H9 (cell line): Measurements from ENCODE around the gene EPB41L2. TPM values are rescaled to one million over a fixed set of nuclear protein-coding genes. Genes with fewer than 3 reads are reported as not detected.

Experiments used
- DNase-seq: peaks from one replicate; pipeline ENCODE4 v3.0.0-alpha.2; 2017
- H2AFZ ChIP-seq: one replicate; pipeline ENCODE4 v1.6.1; 2013; ENCODE audit warnings: mild to moderate bottlenecking, low read length, control low read depth, moderate library complexity
- H2AK5ac ChIP-seq: 2 replicates; pipeline ENCODE4 v1.6.1; 2013; ENCODE audit warnings: low read length, control low read depth, mixed read lengths; ENCODE audit not compliant: insufficient read length
- H2BK120ac ChIP-seq: one replicate; pipeline ENCODE4 v1.6.1; 2013; ENCODE audit warnings: low read depth, mild to moderate bottlenecking, low read length, control low read depth, inconsistent platforms; ENCODE audit not compliant: poor library complexity, severe bottlenecking
- H2BK12ac ChIP-seq: 2 replicates; pipeline ENCODE4 v1.6.1; 2013; ENCODE audit warnings: low read length, control low read depth, mixed read lengths, low read depth; ENCODE audit not compliant: insufficient read length
- H2BK15ac ChIP-seq: 2 replicates; pipeline ENCODE4 v1.6.1; 2013; ENCODE audit warnings: low read depth, low read length, control low read depth
- H2BK20ac ChIP-seq: one replicate; pipeline ENCODE4 v1.6.1; 2013; ENCODE audit warnings: low read depth, mild to moderate bottlenecking, low read length, control low read depth, inconsistent platforms; ENCODE audit not compliant: poor library complexity, severe bottlenecking
- H2BK5ac ChIP-seq: 2 replicates; pipeline ENCODE4 v1.6.1; 2013; ENCODE audit warnings: low read length, control low read depth, mixed read lengths; ENCODE audit not compliant: insufficient read length
- H3K14ac ChIP-seq: 2 replicates; pipeline ENCODE4 v1.6.1; 2013; ENCODE audit warnings: low read length, control low read depth; ENCODE audit not compliant: insufficient read depth
- H3K18ac ChIP-seq: 2 replicates; pipeline ENCODE4 v1.6.1; 2013; ENCODE audit warnings: low read depth, mild to moderate bottlenecking, mixed read lengths, low read length, control low read depth; ENCODE audit not compliant: insufficient read length
- H3K23ac ChIP-seq: 2 replicates; pipeline ENCODE4 v1.6.1; 2013; ENCODE audit warnings: low read length, control low read depth, mixed read lengths, low read depth; ENCODE audit not compliant: insufficient read length
- H3K23me2 ChIP-seq: 2 replicates; pipeline ENCODE4 v1.6.1; 2013; ENCODE audit warnings: low read depth, mild to moderate bottlenecking, mixed read lengths, low read length, control low read depth; ENCODE audit not compliant: insufficient read length, poor library complexity, severe bottlenecking
- H3K27ac ChIP-seq: 2 replicates; pipeline ENCODE4 v1.5.1; 2013; ENCODE audit warnings: low read length, control low read depth, mixed read lengths, low read depth; ENCODE audit not compliant: insufficient read length
- H3K27me3 ChIP-seq: 2 replicates; pipeline ENCODE4 v1.6.1; 2013; ENCODE audit warnings: low read length, control low read depth, inconsistent platforms; ENCODE audit not compliant: insufficient read depth
- H3K4ac ChIP-seq: 2 replicates; pipeline ENCODE4 v1.6.1; 2013; ENCODE audit warnings: low read depth, mild to moderate bottlenecking, control low read depth, inconsistent platforms, low read length, moderate library complexity
- H3K4me1 ChIP-seq: 2 replicates; pipeline ENCODE4 v1.6.1; 2013; ENCODE audit warnings: low read length, control low read depth, inconsistent platforms; ENCODE audit not compliant: insufficient read depth
- H3K4me2 ChIP-seq: 2 replicates; pipeline ENCODE4 v1.6.1; 2013; ENCODE audit warnings: low read length, control low read depth, mixed read lengths; ENCODE audit not compliant: insufficient read length, insufficient read depth
- H3K56ac ChIP-seq: 2 replicates; pipeline ENCODE4 v1.6.1; 2013; ENCODE audit warnings: low read depth, mild to moderate bottlenecking, mixed read lengths, low read length, control low read depth; ENCODE audit not compliant: insufficient read length
- H3K79me1 ChIP-seq: 2 replicates; pipeline ENCODE4 v1.6.1; 2013; ENCODE audit warnings: low read depth, mild to moderate bottlenecking, moderate library complexity, low read length, control low read depth, inconsistent platforms; ENCODE audit not compliant: insufficient read depth, poor library complexity, severe bottlenecking
- H3K79me2 ChIP-seq: 2 replicates; pipeline ENCODE4 v1.6.1; 2013; ENCODE audit warnings: low read length, control low read depth, inconsistent platforms; ENCODE audit not compliant: insufficient read depth
- H3K9ac ChIP-seq: 2 replicates; pipeline ENCODE4 v1.6.1; 2013; ENCODE audit warnings: low read length, control low read depth, mixed read lengths; ENCODE audit not compliant: insufficient read length; ENCODE audit errors: extremely low read depth
- H3K9me3 ChIP-seq: one replicate; pipeline ENCODE4 v1.6.1; 2013; ENCODE audit warnings: low read depth, low read length, inconsistent platforms; ENCODE audit not compliant: control insufficient read depth
- H3T11ph ChIP-seq: one replicate; pipeline ENCODE4 v1.6.1; 2013; ENCODE audit warnings: mild to moderate bottlenecking, low read length, control low read depth, inconsistent platforms
- H4K20me1 ChIP-seq: one replicate; pipeline ENCODE4 v1.6.1; 2013; ENCODE audit not compliant: control insufficient read depth, insufficient read length, insufficient read depth
- H4K5ac ChIP-seq: 2 replicates; pipeline ENCODE4 v1.6.1; 2013; ENCODE audit warnings: low read depth, mild to moderate bottlenecking, mixed read lengths, low read length, control low read depth; ENCODE audit not compliant: insufficient read length
- H4K8ac ChIP-seq: replicated peaks from 2 replicates; pipeline ENCODE4 v1.6.1; 2013; ENCODE audit warnings: low read length, control low read depth, mixed read lengths, low read depth; ENCODE audit not compliant: insufficient read length
- H4K91ac ChIP-seq: 2 replicates; pipeline ENCODE4 v1.6.1; 2013; ENCODE audit warnings: low read depth, mild to moderate bottlenecking, moderate library complexity, mixed read lengths, low read length, control low read depth; ENCODE audit not compliant: insufficient read length
- H3K27ac Mint-ChIP-seq, 3 experiments: 2 replicates in 2 of 3; 3 replicates in 1 of 3; pipeline ENCODE4 v1.8.0; 2020 to 2021; ENCODE audit warnings: mixed read lengths in 3 of 3, mild to moderate bottlenecking in 1 of 3, moderate library complexity in 1 of 3
- H3K27me3 Mint-ChIP-seq: 2 replicates; pipeline ENCODE4 v1.8.0; 2021; ENCODE audit warnings: low read depth, mild to moderate bottlenecking, moderate library complexity, mixed read lengths
- H3K36me3 Mint-ChIP-seq, 3 experiments: 2 replicates in 2 of 3; 3 replicates in 1 of 3; pipeline ENCODE4 v1.8.0; 2020 to 2021; ENCODE audit warnings: low read depth in 3 of 3, mixed read lengths in 3 of 3; ENCODE audit not compliant: insufficient read depth in 1 of 3
- H3K4me1 Mint-ChIP-seq, 2 experiments: 2 replicates each; pipeline ENCODE4 v1.8.0; 2020; ENCODE audit warnings: mixed read lengths in 2 of 2
- H3K4me3 Mint-ChIP-seq, 2 experiments: 2 replicates in 1 of 2; 3 replicates in 1 of 2; pipeline ENCODE4 v1.8.0; 2020 to 2021; ENCODE audit warnings: mild to moderate bottlenecking in 2 of 2, mixed read lengths in 2 of 2, moderate library complexity in 1 of 2
- H3K9me3 Mint-ChIP-seq, 2 experiments: 2 replicates in 1 of 2; 3 replicates in 1 of 2; pipeline ENCODE4 v1.8.0; 2020; ENCODE audit warnings: mild to moderate bottlenecking in 2 of 2, mixed read lengths in 2 of 2, moderate library complexity in 1 of 2
- CTCF ChIP-seq: fragments of 200-600 bp; sonication (generic); conservative IDR thresholded peaks from 3 replicates; pipeline ENCODE4 v1.8.0; 2021; ENCODE audit warnings: antibody characterized with exemption, mild to moderate bottlenecking
- WGBS: extraction: QIAGEN DNeasy Blood & Tissue Kit; methylation state at CpG from one replicate; pipeline ENCODE4 v1.1.7; 2013; ENCODE audit warnings: missing lambda C conversion rate, low lambda C conversion rate, mixed read lengths; ENCODE audit not compliant: insufficient read length; ENCODE audit errors: extremely low coverage; 5-methylcytosine and 5-hydroxymethylcytosine counted together
- total RNA-seq: library from RNA; stranded (reverse); gene quantifications from 2 replicates; pipeline ENCODE4 v1.2.1, GENCODE V29; 2021

EPB41L2 gene
- total RNA-seq, 1 experiment from 2014 or later, result 90.2 TPM

- H3K36me3 Mint-ChIP-seq, result peaks cover 0 to 6% (median 6%) of the 10 kb centered on the region in 3 experiments; a peak in 4 of 7 replicates
- no peak overlapping the region for H2BK20ac ChIP-seq
- no peak overlapping the region for H3K4ac ChIP-seq
- no peaks in the 10 kb centered on the region for H3K27me3 Mint-ChIP-seq
- H3K56ac ChIP-seq, result no peak overlapping the region
- no peaks in the 10 kb centered on the region for H3K23me2 ChIP-seq
- no CpG with 5 or more reads among the region's 1 CpG for WGBS
- H3K23ac ChIP-seq, result no peak overlapping the region
- no peak overlapping the region for H3T11ph ChIP-seq
- peaks cover 0 to 4% of the 10 kb centered on the region in 2 experiments; a peak in 3 of 5 replicates for H3K9me3 Mint-ChIP-seq
- H3K4me3 Mint-ChIP-seq, result no peak overlapping the region
- H3K4me1 ChIP-seq, result peaks cover 10% of the 10 kb centered on the region; the same call in 1 of the 2 replicates
- no peak overlapping the region for H4K5ac ChIP-seq
- peaks cover 20 to 24% of the 10 kb centered on the region in 2 experiments for H3K4me1 Mint-ChIP-seq
- no peak overlapping the region for H3K27ac ChIP-seq
- no peak overlapping the region for H2AK5ac ChIP-seq
- no peak overlapping the region for H2AFZ ChIP-seq
- no peak overlapping the region for H2BK12ac ChIP-seq
- no peak overlapping the region for H2BK15ac ChIP-seq
- H3K18ac ChIP-seq, result no peak overlapping the region
- H3K14ac ChIP-seq, result no peak overlapping the region
- H3K4me2 ChIP-seq, result no peak overlapping the region
- no peak overlapping the region for H2BK120ac ChIP-seq
- DNase-seq, result no peak
- H3K27ac Mint-ChIP-seq, result no peak overlapping the region
- H2BK5ac ChIP-seq, result no peak overlapping the region
- H3K79me1 ChIP-seq, result no peaks in the 10 kb centered on the region
- no peak overlapping the region for H4K8ac ChIP-seq
- no peaks in the 10 kb centered on the region for H4K20me1 ChIP-seq
- no peak for TF ChIP-seq CTCF
- H3K9ac ChIP-seq, result no peak overlapping the region
- no peaks in the 10 kb centered on the region for H3K27me3 ChIP-seq
- no peak overlapping the region for H4K91ac ChIP-seq
- no peaks in the 10 kb centered on the region for H3K79me2 ChIP-seq
- H3K9me3 ChIP-seq, result no peaks in the 10 kb centered on the region
Measured at GRCh38 chr6:130851026-130851425, 212.0 kb downstream of the EPB41L2 start.
